CD14-positive monocyte (primary cell): Measurements from ENCODE around the gene ACAA1. TPM values are rescaled to one million over a fixed set of nuclear protein-coding genes. Genes with fewer than 3 reads are reported as not detected.

Source experiments
- DNase-seq, 3 donors: peaks; one replicate each; pipeline ENCODE4 v3.0.0-alpha.2; 2011 to 2022
- H2AFZ ChIP-seq: 2 replicates; pipeline ENCODE4 v1.6.0; 2012; ENCODE audit warnings: mild to moderate bottlenecking, low read depth, low read length, inconsistent platforms; ENCODE audit not compliant: insufficient read depth, poor library complexity, severe bottlenecking
- H3K27ac ChIP-seq, 2 donors: 1 replicate in 1 of 2; 2 replicates in 1 of 2; pipeline ENCODE4 v1.5.1; 2012 to 2013; ENCODE audit warnings: low read length in 2 of 2, control low read depth in 1 of 2, inconsistent platforms in 1 of 2, low read depth in 1 of 2, mild to moderate bottlenecking in 1 of 2
- H3K27me3 ChIP-seq, 2 donors: one replicate each; pipeline versions ENCODE4 v1.6.0 to v1.6.1; 2011 to 2013; ENCODE audit warnings: low read length in 2 of 2; ENCODE audit not compliant: control insufficient read depth in 2 of 2, insufficient read depth in 2 of 2
- H3K36me3 ChIP-seq, 2 donors: replicated peaks in 1 of 2; 1 replicate in 1 of 2; 2 replicates in 1 of 2; pipeline versions ENCODE4 v1.5.1 to v1.6.1; 2012 to 2013; ENCODE audit warnings: low read length in 2 of 2, control low read depth in 1 of 2, inconsistent platforms in 1 of 2, mild to moderate bottlenecking in 1 of 2; ENCODE audit not compliant: insufficient read depth in 2 of 2, control insufficient read depth in 1 of 2
- H3K4me1 ChIP-seq, 2 donors: 1 replicate in 1 of 2; 2 replicates in 1 of 2; pipeline versions ENCODE4 v1.5.1 to v1.6.1; 2012 to 2013; ENCODE audit warnings: low read length in 2 of 2, control low read depth in 1 of 2, inconsistent platforms in 1 of 2, mild to moderate bottlenecking in 1 of 2, moderate library complexity in 1 of 2; ENCODE audit not compliant: insufficient read depth in 2 of 2, control insufficient read depth in 1 of 2
- H3K4me2 ChIP-seq: replicated peaks from 2 replicates; pipeline ENCODE3; 2012; ENCODE audit warnings: low read length, moderate library complexity, mild to moderate bottlenecking; ENCODE audit not compliant: poor library complexity, severe bottlenecking; ENCODE audit errors: extremely low read depth
- H3K4me3 ChIP-seq, 3 experiments: fragments of 200-600 bp in 1 of 3; sonication (generic) in 1 of 3; replicated peaks in 1 of 3; 1 replicate in 2 of 3; 2 replicates in 1 of 3; pipeline ENCODE4 v1.5.1; 2011 to 2013; ENCODE audit warnings: low read length in 3 of 3, mild to moderate bottlenecking in 3 of 3, control low read depth in 2 of 3, low read depth in 2 of 3, inconsistent platforms in 1 of 3, moderate library complexity in 1 of 3
- H3K79me2 ChIP-seq: 2 replicates; pipeline ENCODE4 v1.6.0; 2012; ENCODE audit warnings: mild to moderate bottlenecking, control low read depth, inconsistent platforms, low read length, moderate library complexity; ENCODE audit not compliant: insufficient read depth
- H3K9ac ChIP-seq: 2 replicates; pipeline ENCODE4 v1.6.0; 2017; ENCODE audit warnings: low read length, mild to moderate bottlenecking; ENCODE audit not compliant: insufficient read depth, poor library complexity, severe bottlenecking
- H3K9me3 ChIP-seq, 2 donors: replicated peaks in 1 of 2; 1 replicate in 1 of 2; 2 replicates in 1 of 2; pipeline versions ENCODE4 v1.5.1 to v1.6.1; 2012 to 2013; ENCODE audit warnings: low read length in 2 of 2, control low read depth in 1 of 2; ENCODE audit not compliant: control insufficient read depth in 1 of 2, insufficient read depth in 1 of 2
- H4K20me1 ChIP-seq: 2 replicates; pipeline ENCODE4 v1.6.0; 2012; ENCODE audit warnings: mild to moderate bottlenecking, low read length, control low read depth, moderate library complexity; ENCODE audit not compliant: insufficient read depth
- H3K27ac Mint-ChIP-seq, 7 donors: one replicate each; pipeline ENCODE4 v1.8.0; 2020; ENCODE audit warnings: mild to moderate bottlenecking in 7 of 7, mixed read lengths in 7 of 7, moderate library complexity in 6 of 7, inconsistent platforms in 2 of 7
- H3K27me3 Mint-ChIP-seq, 3 donors: one replicate each; pipeline ENCODE4 v1.8.0; 2021 to 2022; ENCODE audit warnings: low read depth in 3 of 3, mild to moderate bottlenecking in 3 of 3, mixed read lengths in 3 of 3, moderate library complexity in 3 of 3, inconsistent platforms in 1 of 3
- H3K36me3 Mint-ChIP-seq, 2 donors: one replicate each; pipeline ENCODE4 v1.8.0; 2020; ENCODE audit warnings: mixed read lengths in 2 of 2, inconsistent platforms in 1 of 2, mild to moderate bottlenecking in 1 of 2
- H3K4me1 Mint-ChIP-seq: one replicate; pipeline ENCODE4 v1.8.0; 2020; ENCODE audit warnings: mild to moderate bottlenecking, mixed read lengths
- H3K4me3 Mint-ChIP-seq, 2 donors: one replicate each; pipeline ENCODE4 v1.8.0; 2020; ENCODE audit warnings: mild to moderate bottlenecking in 2 of 2, mixed read lengths in 2 of 2, moderate library complexity in 1 of 2
- H3K9me3 Mint-ChIP-seq, 7 donors: one replicate each; pipeline ENCODE4 v1.8.0; 2020 to 2022; ENCODE audit warnings: mixed read lengths in 7 of 7, mild to moderate bottlenecking in 6 of 7, moderate library complexity in 6 of 7, inconsistent platforms in 2 of 7
- CTCF ChIP-seq: fragments of 200-600 bp; IDR thresholded peaks from one replicate; pipeline ENCODE4 v1.8.0; 2022; ENCODE audit warnings: antibody characterized with exemption, mild to moderate bottlenecking
- WGBS: methylation state at CpG from one replicate; pipeline ENCODE4 v1.1.5; 2013; ENCODE audit warnings: missing lambda C conversion rate; ENCODE audit not compliant: insufficient coverage; 5-methylcytosine and 5-hydroxymethylcytosine counted together
- intact Hi-C, 2 donors: fragments of 100-400 bp; cut with micrococcal nuclease; formaldehyde crosslinking; loops; one replicate each; pipeline versions ENCODE4 v1.15.0 to v1.15.1; 2023
- polyA plus RNA-seq, 3 donors: library from polyadenylated mRNA; depleted of rRNA in 1 of 3; unstranded in 2 of 3; stranded (reverse) in 1 of 3; fragments of 300-500 nt in 2 of 3; fragments of >200 nt in 1 of 3; fragmentation: Illumina TruSeq in 2 of 3; gene quantifications; 1 replicate in 2 of 3; 2 replicates in 1 of 3; pipeline ENCODE4 v1.2.3, GENCODE V29; 2012 to 2021

ACAA1 gene
- polyA plus RNA-seq, 3 donors = 123 to 268 (median 133) TPM

GRCh38 chr3:38143511-38143910 lies 6.6 kb upstream of the ACAA1 start:
- H3K4me3 Mint-ChIP-seq = no peak overlapping the region
- peaks cover 0 to 11% (median 4%) of the 10 kb centered on the region in 7 donors for H3K9me3 Mint-ChIP-seq
- H3K9ac ChIP-seq = no peak overlapping the region
- peaks cover 28 to 39% of the 10 kb centered on the region in 2 donors for H3K36me3 Mint-ChIP-seq
- H3K4me3 ChIP-seq = peak overlapping the region in 1 of 3 experiments; percentile 2
- peaks cover 21 to 31% of the 10 kb centered on the region in 2 donors for H3K36me3 ChIP-seq
- no peak for DNase-seq
- no peaks in the 10 kb centered on the region for H3K27me3 ChIP-seq
- intact Hi-C loops = loop anchor here in 1 of 2 donors (10.0 kb wide), 1 partner anchor 59 kb away; no protein-coding TSS in a partner anchor
- H3K27ac Mint-ChIP-seq = peak overlapping the region in 6 of 7 donors; percentile 15 to 77 (median 64)
- WGBS = 96% methylated on average over 3 of the region's 3 CpGs
- H2AFZ ChIP-seq = no peak overlapping the region
- TF ChIP-seq CTCF = no peak
- peaks cover 68% of the 10 kb centered on the region for H3K4me1 Mint-ChIP-seq
- peaks cover 61 to 81% of the 10 kb centered on the region in 2 donors for H3K4me1 ChIP-seq
- H3K79me2 ChIP-seq = peaks cover 31% of the 10 kb centered on the region
- H3K27me3 Mint-ChIP-seq = peaks cover 0 to 4% (median 0%) of the 10 kb centered on the region in 3 donors
- H3K4me2 ChIP-seq = no peak overlapping the region
- H3K9me3 ChIP-seq = no peaks in the 10 kb centered on the region
- H3K27ac ChIP-seq = peak overlapping the region in 1 of 2 donors; percentile 46
- H4K20me1 ChIP-seq = peaks cover 32% of the 10 kb centered on the region

GRCh38 chr3:38142959-38143358 lies 6.0 kb upstream of the ACAA1 start:
- no peak for DNase-seq
- Mint-ChIP-seq H3K36me3 (peaks cover 28 to 39% of the 10 kb centered on the region in 2 donors), H3K4me3 (no peak overlapping the region), H3K9me3 (peaks cover 0 to 12% (median 2%) of the 10 kb centered on the region in 7 donors), H3K27ac (peak overlapping the region in 4 of 7 donors; percentile 30 to 77 (median 68)), H3K27me3 (peaks cover 0 to 4% (median 0%) of the 10 kb centered on the region in 3 donors), H3K4me1 (peaks cover 69% of the 10 kb centered on the region)
- Histone ChIP-seq H3K27me3 (no peaks in the 10 kb centered on the region), H3K4me2 (no peak overlapping the region), H3K4me3 (no peak overlapping the region), H3K9ac (no peak overlapping the region), H3K79me2 (peaks cover 36% of the 10 kb centered on the region), H2AFZ (no peak overlapping the region), H3K9me3 (no peaks in the 10 kb centered on the region), H4K20me1 (peaks cover 32% of the 10 kb centered on the region), H3K36me3 (peaks cover 21 to 31% of the 10 kb centered on the region in 2 donors), H3K4me1 (peaks cover 61 to 82% of the 10 kb centered on the region in 2 donors), H3K27ac (peak overlapping the region in 1 of 2 donors; percentile 46)
- intact Hi-C loops = loop anchor here in 1 of 2 donors (10.0 kb wide), 1 partner anchor 58 kb away; no protein-coding TSS in a partner anchor
- 80% methylated on average over 1 of the region's 1 CpG for WGBS
- no peak for TF ChIP-seq CTCF
